ENCODE data around the gene WDR54. TPM values are rescaled to one million over a fixed set of nuclear protein-coding genes. Genes with fewer than 3 reads are reported as not detected.

The WDR54 gene
- total and polyA plus RNA-seq, 10 of the 15 experiments (the other 5 are each of a cell fraction or from before 2014, with no cell fraction given): 38.2 to 116 (median 89.1) TPM

DNA sequence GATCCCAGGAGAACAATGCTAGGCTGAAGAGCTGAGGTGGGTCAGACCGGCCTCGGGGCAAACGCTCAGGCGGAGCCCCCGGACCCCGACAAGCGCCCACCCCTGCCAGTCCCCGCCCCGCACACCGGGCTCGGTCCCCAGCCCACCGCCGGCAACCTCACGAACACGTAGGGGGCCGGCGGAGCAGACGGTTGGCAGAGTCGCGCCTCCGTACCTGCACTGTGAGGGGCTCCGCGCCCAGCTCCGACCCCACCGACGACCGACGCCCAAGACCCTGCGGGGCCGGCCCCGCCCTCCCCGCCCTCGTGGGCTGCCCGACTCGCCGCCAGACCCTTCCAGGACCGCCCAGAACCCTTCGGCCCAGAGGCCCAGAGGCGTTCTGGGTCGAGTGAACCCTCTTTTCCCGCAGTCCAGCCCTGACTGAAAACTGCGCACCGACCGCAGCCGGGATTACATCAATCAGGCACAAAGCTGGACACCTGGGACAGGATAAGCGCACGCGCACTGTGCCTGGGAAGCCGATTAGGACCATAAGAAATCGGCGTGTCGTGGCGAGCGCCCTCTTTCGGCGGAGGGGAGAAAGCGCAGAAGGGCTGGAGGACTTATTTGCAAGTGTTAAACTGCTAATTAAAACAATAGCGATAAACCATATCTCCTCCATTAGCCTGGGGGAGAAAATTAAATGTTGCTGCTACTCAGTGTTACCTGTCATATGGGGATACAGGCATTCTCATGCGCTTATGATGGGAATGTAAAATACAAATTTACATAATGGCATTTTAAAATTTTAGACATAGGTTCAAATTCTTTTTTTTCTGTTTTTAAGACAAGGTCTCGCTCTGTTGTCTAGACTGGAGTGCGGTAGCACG, 29.7 kb upstream of the WDR54 start (continued):
- TF ChIP-seq HDAC6 (IDR thresholded peaks at IDR 0.05; ENCODE audit: unreplicated experiment) (no peak), MEF2A (IDR thresholded peaks at IDR 0.05; ENCODE audit: insufficient read depth, low read depth, low read length) (no peak), ZNF207 (IDR thresholded peaks at IDR 0.05; ENCODE audit: borderline replicate concordance) (peak; percentile 92; the same call in 1 of the 2 replicates), YBX1 (IDR thresholded peaks at IDR 0.05) (no peak), POLR2AphosphoS5 (IDR thresholded peaks at IDR 0.05; ENCODE audit: low read length) (peak; percentile 48; the same call in 1 of the 2 replicates), PML (IDR thresholded peaks at IDR 0.05; ENCODE audit: low read length) (peak; percentile 59; the same call in 1 of the 2 replicates), IKZF2 (IDR thresholded peaks at IDR 0.05) (peak in 1 of 2 experiments; percentile 5; a peak in 1 of 4 replicates), RFX5 (IDR thresholded peaks at IDR 0.05; ENCODE audit: low read depth, low read length) (0 out of 2 replicates have a peak, but pooled peaks have one; percentile 32), HCFC1 (IDR thresholded peaks at IDR 0.05; ENCODE audit: low read length) (peak; percentile 54), DPF2 (IDR thresholded peaks at IDR 0.05) (no peak), BCL11A (IDR thresholded peaks at IDR 0.05; ENCODE audit: low read depth, low read length) (0 out of 2 replicates have a peak, but pooled peaks have one; percentile 11), ZBTB4 (CRISPR knock-in tag; IDR thresholded peaks at IDR 0.05) (no peak), IKZF1 (conservative IDR thresholded peaks at IDR 0.05) (peak; percentile 45; the same call in 1 of the 2 replicates), WRNIP1 (IDR thresholded peaks at IDR 0.05; ENCODE audit: borderline replicate concordance, low read depth, low read length) (0 out of 2 replicates have a peak, but pooled peaks have one; percentile 53), ASH2L (IDR thresholded peaks at IDR 0.05; ENCODE audit: borderline replicate concordance, low read depth) (no peak), SMARCA5 (IDR thresholded peaks at IDR 0.05) (peak; percentile 91), FOXK2 (IDR thresholded peaks at IDR 0.05) (no peak), KLF5 (IDR thresholded peaks at IDR 0.05; ENCODE audit: partially characterized antibody) (peak; percentile 37), MYB (IDR thresholded peaks at IDR 0.05; ENCODE audit: borderline replicate concordance, low read depth, low read length) (peak; percentile 98), POLR2A (IDR thresholded peaks at IDR 0.05; ENCODE audit: low read depth, low read length) (peak; percentile 83), KDM1A (IDR thresholded peaks at IDR 0.05; ENCODE audit: borderline replicate concordance) (no peak), BACH1 (IDR thresholded peaks at IDR 0.05; ENCODE audit: borderline replicate concordance) (0 out of 2 replicates have a peak, but pooled peaks have one; percentile 35), HDGF (IDR thresholded peaks at IDR 0.05) (0 out of 2 replicates have a peak, but pooled peaks have one; percentile 39), ATF7 (IDR thresholded peaks at IDR 0.05; ENCODE audit: low read depth) (peak; percentile 51; the same call in 1 of the 2 replicates), NFXL1 (IDR thresholded peaks at IDR 0.05; ENCODE audit: borderline replicate concordance) (no peak), ZNF622 (IDR thresholded peaks at IDR 0.05) (no peak), TBL1XR1 (IDR thresholded peaks at IDR 0.05; ENCODE audit: low read depth, low read length) (peak; percentile 48; the same call in 1 of the 2 replicates)
- TF ChIP-seq, protein P1, sequence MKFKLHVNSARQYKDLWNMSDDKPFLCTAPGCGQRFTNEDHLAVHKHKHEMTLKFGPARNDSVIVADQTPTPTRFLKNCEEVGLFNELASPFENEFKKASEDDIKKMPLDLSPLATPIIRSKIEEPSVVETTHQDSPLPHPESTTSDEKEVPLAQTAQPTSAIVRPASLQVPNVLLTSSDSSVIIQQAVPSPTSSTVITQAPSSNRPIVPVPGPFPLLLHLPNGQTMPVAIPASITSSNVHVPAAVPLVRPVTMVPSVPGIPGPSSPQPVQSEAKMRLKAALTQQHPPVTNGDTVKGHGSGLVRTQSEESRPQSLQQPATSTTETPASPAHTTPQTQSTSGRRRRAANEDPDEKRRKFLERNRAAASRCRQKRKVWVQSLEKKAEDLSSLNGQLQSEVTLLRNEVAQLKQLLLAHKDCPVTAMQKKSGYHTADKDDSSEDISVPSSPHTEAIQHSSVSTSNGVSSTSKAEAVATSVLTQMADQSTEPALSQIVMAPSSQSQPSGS (IDR thresholded peaks at IDR 0.05; ENCODE audit: low read length): no peak

Data from GM12878 (cell line).